Kidney epithelial cell (primary cell): ENCODE measurements around the gene AK4. TPM values are rescaled to one million over a fixed set of nuclear protein-coding genes. Genes with fewer than 3 reads are reported as not detected.

Experiments used
- DNase-seq: peaks from one replicate; pipeline ENCODE4 v3.0.0-alpha.2; 2010; ENCODE audit warnings: low read depth
- H3K27me3 ChIP-seq: 2 replicates; pipeline ENCODE4 v1.6.0; 2011; ENCODE audit warnings: low read length; ENCODE audit not compliant: control insufficient read depth, insufficient read depth
- H3K36me3 ChIP-seq: 2 replicates; pipeline ENCODE4 v1.5.1; 2011; ENCODE audit warnings: low read length; ENCODE audit not compliant: control insufficient read depth, insufficient read depth
- H3K4me3 ChIP-seq: 2 replicates; pipeline ENCODE4 v1.5.1; 2011; ENCODE audit warnings: low read depth, mild to moderate bottlenecking, control low read depth, low read length
- CTCF ChIP-seq: IDR thresholded peaks from 2 replicates; pipeline ENCODE4 v1.5.1; 2011; ENCODE audit warnings: mild to moderate bottlenecking, moderate library complexity, low read length, control low read depth, inconsistent platforms; ENCODE audit not compliant: insufficient read depth, poor library complexity, severe bottlenecking
- total RNA-seq: library from RNA; depleted of rRNA; stranded (reverse); fragments of >200 nt; gene quantifications from 2 replicates; pipeline ENCODE4 v1.2.3, GENCODE V29; 2015

Gene AK4
- total RNA-seq, 1 donor from 2014 or later, result 25.2 TPM

- no peaks in the 10 kb centered on the region for H3K36me3 ChIP-seq
- no peak for TF ChIP-seq CTCF
- DNase-seq, result no peak
- no peaks in the 10 kb centered on the region for H3K27me3 ChIP-seq
- H3K4me3 ChIP-seq, result no peak overlapping the region
Measured at GRCh38 chr1:65198096-65198495, 50.1 kb downstream of the AK4 start.

GRCh38 chr1:65200411-65200810 lies 52.4 kb downstream of the AK4 start:
- TF ChIP-seq CTCF, result no peak
- Histone ChIP-seq H3K36me3 (no peaks in the 10 kb centered on the region), H3K27me3 (no peaks in the 10 kb centered on the region), H3K4me3 (no peak overlapping the region)
- DNase-seq, result no peak

GRCh38 chr1:65206836-65207235 lies 58.8 kb downstream of the AK4 start:
- TF ChIP-seq CTCF, result no peak
- Histone ChIP-seq H3K4me3 (no peak overlapping the region), H3K36me3 (no peaks in the 10 kb centered on the region), H3K27me3 (no peaks in the 10 kb centered on the region)
- no peak for DNase-seq

- no peaks in the 10 kb centered on the region for H3K36me3 ChIP-seq
- no peak overlapping the region for H3K4me3 ChIP-seq
- no peak for TF ChIP-seq CTCF
- no peak for DNase-seq
- no peaks in the 10 kb centered on the region for H3K27me3 ChIP-seq
Measured at GRCh38 chr1:65207317-65207716, 59.3 kb downstream of the AK4 start.

- no peak for TF ChIP-seq CTCF
- no peak for DNase-seq
- Histone ChIP-seq H3K27me3 (no peaks in the 10 kb centered on the region), H3K4me3 (no peak overlapping the region), H3K36me3 (no peaks in the 10 kb centered on the region)
Measured at GRCh38 chr1:65208563-65208973, 60.6 kb downstream of the AK4 start.
